ENCODE measurements around the gene WDR35.
"Not testable (repeated sequence)": the region's sequence is repeated elsewhere in the genome, so short reads cannot be mapped to it uniquely, and the experiment has no call there.

Gene WDR35

DNA sequence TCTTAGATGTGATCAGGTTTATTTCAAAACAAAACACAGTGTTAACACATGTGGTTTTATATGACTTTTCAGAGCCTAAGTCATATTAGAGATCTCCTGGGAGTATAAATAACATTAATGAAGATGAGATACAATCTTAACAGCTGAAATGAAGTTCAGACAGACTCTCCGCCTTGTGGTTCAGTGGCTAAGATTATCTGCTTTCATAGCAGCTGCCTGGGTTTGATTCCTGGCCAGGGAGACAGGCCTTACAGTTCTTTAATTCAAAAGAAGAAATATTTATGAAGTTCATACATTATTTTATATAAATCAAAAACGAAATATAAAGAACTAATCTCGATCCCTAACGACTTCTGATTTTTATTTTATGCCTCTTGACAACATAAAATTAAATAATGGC, 52.9 kb downstream of the WDR35 start:
- DNase-seq (ENCODE audit: low spot score) = no peak

DNA sequence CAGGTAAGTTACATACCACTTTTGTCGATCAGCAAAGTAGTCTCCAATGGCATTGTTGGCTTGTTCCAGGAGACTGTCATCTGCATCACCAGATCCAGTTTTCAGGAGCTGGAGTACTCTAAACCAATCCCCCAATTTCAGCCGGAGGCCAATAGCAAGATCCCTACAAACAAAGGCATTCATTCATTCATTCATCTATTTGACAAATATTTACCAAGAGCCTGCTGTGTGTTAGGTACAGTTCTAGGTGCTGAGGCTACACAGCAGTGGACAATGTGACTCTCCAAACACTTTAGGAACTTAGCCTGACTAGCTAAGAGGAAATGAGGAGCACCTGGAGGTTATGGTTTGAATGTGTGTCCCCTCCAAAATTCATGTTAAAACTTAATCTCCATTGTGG, 53.7 kb downstream of the WDR35 start:
- no peak for DNase-seq (ENCODE audit: low spot score)

DNA sequence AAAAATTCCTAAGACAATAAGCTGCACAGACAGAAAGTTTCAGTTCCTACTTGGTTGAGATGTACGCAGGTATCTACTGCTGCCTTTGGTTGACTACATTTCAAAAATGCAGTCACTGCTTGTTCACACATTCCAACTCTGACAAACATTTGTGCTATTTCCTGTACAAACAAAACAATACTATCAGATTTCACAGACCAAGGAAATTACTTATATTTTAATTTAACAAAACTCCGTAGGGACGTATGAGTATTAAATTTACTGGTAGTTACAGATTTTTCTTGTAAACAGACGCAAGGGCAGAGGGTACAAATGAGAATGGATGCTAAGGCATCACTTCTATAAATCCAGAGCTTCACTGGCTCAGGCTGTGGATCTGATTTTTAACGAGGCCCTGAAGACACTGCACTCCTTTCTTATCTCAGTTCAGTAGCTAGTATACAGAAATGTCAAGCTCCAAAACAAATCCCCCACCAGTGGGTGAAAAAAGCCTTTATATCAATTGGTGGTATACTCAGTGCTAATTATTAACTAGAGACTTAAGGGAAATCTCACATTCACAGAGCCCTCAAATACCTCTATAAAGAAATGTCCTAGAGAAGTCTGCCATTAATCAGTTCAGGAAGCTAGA, 56.4 kb downstream of the WDR35 start:
- DNase-seq (ENCODE audit: low spot score) = no peak

DNA sequence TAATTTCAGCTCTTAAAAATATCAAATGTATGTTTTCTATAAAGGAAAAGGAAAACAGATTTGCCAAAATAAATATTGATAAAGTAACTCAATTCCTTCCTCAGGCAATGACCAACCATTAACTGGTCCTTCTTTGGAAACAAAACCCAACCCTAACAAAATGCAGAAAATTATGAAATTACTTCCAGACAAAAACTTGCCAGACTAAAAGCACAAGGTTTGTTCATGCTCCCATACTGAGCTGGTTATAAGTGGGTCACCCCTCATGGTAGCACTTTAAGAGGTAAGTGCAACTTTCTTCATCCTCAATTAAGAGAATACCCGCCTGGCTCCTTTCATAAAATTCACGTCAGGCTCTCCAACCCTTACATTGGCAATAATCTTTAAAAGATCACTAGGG, 57.0 kb downstream of the WDR35 start:
- DNase-seq (ENCODE audit: low spot score) = no peak

DNA sequence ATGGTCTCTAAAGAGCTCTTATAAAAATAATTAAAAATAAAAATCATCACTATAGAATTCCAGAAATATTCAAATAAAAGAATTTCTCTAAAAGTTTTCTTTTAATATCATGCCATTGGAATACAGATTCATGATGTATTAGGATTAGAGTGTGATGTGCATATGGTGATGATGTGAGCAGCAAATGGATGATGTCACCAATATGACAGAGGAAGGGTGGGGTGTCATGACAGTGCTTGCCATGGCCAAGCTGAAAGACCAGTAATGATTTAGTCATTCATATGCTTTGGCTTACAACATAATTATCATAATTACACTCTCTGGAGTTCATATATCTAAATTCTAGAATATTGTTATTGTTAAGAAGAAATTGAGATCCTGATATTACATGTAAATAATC, 60.7 kb downstream of the WDR35 start:
- no peak for DNase-seq (ENCODE audit: low spot score)

DNA sequence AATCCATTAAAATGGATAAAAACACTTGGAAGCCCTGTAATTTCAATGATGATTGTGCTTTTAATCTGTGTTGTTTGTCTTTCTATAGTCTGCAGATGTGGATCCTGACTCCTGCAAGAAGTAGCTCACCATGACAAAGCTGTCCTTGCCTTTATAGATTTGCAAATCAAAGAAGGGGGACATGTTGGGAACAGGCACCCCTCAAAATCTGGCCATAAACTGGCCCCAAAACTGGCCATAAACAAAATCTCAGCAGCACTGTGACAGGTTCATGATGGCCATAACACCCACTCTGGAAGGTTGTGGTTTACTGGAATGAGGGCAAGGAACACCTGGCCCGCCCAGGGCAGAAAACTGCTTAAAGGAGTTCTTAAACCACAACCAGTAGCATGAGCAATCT, 62.1 kb downstream of the WDR35 start:
- DNase-seq (ENCODE audit: low spot score) = not testable (repeated sequence)

DNA sequence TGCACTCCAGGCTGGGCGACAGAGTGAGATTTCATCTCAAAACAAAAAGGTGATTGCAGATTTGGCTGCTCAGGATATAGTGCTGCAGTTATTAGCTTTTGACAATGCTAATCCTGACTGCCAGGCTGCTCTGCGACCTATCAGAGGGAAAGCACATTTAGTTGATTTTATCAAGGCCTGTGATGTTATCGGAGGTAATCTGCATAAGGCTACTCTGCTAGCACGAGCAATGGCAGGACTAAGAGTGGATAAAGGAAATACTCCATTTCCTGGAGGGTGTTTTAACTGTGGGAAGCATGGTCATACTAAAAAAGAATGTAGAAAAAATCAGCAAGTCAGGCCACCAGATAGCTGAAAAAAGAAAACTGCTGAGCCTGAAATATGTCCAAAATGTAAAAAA, 65.4 kb downstream of the WDR35 start:
- DNase-seq (ENCODE audit: low spot score) = not testable (repeated sequence)

DNA sequence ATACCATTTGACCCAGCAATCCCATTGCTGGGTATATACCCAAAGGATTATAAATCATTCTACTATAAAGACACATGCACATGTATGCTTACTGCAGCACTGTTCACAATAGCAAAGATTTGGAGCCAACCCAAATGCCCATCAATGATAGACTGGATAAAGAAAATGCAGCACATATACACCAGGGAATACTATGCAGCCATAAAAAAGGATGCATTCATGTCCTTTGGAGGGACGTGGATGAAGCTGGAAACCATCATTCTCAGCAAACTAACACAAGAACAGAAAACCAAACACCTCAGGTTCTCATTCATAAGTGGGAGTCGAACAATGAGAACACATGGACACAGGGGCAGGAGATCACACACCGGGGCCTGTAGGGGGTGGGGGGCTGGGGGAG, 67.7 kb downstream of the WDR35 start:
- not testable (repeated sequence) for DNase-seq (ENCODE audit: low spot score)

DNA sequence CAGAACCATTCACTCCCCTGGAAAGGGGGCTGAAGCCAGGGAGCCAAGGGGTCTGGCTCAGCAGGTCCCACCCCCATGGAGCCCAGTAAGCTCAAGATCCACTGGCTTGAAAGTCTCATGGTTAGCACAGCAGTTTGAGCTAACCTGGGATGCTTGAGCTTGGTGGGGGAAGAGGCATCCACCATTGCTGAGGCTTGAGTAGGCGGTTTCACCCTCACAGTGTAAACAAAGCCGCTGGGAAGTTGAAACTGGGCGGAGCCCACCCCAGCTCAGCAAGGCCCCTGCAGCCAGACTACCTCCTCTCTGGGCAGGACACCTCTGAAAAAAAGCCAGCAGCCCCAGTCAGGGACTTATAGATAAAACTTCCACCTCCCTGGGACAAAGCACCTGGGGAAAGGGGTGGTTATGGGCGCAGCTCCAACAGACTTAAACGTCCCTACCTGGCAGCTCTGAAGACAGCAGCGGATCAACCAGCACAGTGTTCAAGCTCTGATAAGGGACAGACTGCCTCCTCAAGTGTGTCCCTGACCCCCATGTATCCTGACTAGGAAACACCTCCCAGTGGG, 73.4 kb downstream of the WDR35 start:
- DNase-seq (ENCODE audit: low spot score) = no peak

DNA sequence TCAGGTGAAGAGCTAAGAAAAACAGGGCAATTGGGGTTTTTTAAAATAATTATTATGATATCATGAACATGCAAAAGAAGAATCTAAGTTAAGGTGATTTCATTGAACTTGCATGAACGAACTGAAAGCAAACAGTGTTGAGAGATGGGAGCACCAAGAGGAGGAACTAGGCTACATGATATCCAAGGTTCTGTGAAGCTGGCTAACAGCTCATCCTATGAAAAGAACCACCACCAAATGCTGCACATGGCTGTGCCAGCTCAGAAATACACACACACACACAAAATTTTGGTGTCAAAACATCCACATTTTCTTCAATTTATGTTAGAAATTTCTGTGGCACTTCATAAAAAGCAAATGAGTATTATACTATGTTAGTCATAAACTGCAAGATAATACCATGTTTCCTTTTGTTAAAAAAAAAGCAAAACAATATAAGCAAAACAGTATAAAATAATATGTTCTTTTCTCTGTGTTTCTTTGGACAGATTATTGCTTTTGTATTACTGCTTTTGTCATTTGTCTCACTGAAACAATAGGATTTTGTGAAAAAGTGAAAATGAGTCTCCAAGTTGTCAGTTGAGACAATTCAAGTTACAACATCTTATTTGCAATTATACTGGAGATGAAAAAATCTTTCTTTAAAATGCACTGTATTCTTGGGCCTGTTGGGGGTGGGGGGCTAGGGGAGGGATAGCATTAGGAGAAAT, 75.5 kb downstream of the WDR35 start:
- DNase-seq (ENCODE audit: low spot score) = no peak

DNA sequence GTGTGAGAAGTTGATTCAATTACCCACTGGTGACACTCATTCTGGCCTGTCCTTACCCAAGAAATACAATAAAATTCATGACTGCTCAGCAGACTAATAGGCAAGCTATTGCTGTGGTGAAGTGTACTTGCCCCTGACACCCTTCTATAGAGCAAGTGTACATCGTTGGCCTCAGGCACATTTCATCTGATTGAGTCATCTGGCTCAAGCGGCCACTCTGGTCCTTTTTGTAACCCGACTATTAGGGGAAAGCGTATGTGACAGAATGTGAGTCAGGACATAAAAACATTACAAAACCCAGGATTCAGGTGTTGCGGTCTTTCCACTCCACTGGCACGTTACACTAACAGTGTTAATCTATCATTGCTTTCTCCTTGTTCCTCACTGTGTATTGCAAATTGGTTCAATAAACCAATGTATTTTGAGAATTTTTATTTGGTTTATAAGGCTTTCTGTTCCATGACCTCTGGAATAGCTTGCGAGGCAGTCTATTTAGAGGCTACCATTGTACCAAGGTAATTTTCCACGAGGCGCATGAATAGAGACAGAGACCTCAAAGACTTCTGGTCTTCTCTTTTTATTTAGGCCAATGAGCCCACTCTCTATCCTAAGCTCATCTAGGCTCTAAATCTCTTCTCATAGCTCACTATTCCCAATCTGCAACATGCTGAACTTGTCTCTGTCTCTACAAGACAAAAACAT, 77.9 kb downstream of the WDR35 start:
- DNase-seq (ENCODE audit: low spot score) = peak; percentile 62

DNA sequence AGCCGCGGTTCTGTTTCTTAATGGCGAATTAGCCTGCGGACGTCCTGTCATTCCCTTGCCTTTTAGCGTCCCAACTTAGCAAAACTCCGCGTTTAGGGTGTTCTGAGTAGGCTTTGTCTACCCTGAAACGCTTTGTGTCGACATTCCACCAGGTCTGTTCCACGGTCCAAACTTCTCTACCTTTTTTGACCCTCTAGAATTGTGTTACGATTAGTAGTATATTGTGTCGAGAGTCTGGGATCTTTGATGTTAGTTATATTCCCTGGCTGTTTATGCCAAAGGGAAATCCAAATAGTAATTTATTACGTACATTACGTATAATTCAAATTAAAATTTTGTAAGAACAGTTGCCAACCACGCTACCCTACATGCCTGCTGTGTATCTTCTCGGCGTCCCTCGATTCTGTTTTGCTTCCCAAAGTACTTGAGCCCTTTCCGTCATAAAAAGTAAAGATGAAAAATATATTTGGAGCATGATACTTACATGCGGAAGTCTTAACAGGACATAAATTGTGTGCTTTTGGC, 87.6 kb downstream of the WDR35 start:
- peak; percentile 17 for DNase-seq (ENCODE audit: low spot score)

DNA sequence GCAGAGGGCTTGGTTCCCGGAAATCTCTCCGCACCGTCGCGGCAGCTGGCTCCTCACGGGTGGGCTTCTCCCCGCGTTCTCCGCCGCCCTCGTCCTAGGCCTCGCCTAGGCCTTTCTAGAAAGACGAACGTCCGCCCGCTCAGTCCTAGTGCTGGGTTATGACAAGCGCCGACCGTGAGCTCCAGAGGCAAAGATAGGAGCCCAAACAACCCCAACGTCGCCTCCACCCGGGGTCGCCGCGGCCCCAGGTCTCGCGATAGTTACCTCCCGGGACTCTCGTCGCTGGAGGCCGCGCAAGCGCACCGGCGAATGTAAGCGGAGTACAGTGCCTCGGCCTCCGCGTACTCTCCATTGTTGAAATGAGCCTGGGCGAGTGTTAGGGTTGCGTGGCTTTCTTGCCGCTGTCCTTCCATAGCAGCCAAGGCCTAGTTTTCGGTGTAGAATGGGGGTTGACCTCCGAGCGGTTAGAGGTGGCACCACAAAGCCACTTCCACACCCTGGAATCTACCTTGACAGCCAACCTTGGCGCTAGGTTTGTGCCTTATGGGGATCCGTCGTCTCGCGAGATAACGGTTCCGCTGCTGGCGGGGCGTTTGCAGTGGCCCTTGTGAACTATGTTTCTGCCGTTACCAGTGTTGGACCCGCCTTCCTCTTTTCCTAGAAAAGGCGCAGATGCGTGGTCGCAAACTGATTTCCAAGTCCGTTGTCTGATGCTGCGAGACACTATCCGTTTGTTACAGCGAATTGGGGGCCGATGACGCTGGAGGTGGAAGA, 88.3 kb downstream of the WDR35 start, which contains the start of gene TTC32:
TSS of gene TTC32 (minus strand) at position 542 of the 774 bp plus-strand sequence. CDS start at position 413, 129 bp downstream.
- DNase-seq (ENCODE audit: low spot score) = peak; percentile 92

DNA sequence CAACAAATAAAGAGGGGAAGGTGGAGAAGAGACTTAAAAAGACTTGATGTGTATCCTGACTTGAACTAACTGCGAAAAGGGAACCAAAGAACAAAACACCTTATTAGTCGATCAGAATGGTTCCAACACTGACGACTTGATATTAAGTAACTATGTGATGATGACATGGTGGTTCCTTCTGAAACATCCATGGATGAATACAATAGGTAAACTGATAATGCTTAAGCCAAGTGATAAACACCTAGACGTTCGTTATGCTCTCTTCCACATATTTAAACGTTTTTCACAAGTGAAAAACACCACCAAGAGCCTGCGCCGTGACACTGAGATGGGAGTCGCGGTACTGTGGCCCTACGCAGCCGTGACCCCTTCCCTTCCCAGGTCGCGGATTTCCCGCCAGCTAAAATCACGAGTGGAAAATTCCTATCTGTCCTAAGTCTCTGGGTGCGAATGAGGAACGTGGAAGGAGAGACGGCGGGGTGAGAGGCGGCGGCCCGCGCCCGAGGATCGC, 88.9 kb downstream of the WDR35 start:
- DNase-seq (ENCODE audit: low spot score) = peak; percentile 29

DNA sequence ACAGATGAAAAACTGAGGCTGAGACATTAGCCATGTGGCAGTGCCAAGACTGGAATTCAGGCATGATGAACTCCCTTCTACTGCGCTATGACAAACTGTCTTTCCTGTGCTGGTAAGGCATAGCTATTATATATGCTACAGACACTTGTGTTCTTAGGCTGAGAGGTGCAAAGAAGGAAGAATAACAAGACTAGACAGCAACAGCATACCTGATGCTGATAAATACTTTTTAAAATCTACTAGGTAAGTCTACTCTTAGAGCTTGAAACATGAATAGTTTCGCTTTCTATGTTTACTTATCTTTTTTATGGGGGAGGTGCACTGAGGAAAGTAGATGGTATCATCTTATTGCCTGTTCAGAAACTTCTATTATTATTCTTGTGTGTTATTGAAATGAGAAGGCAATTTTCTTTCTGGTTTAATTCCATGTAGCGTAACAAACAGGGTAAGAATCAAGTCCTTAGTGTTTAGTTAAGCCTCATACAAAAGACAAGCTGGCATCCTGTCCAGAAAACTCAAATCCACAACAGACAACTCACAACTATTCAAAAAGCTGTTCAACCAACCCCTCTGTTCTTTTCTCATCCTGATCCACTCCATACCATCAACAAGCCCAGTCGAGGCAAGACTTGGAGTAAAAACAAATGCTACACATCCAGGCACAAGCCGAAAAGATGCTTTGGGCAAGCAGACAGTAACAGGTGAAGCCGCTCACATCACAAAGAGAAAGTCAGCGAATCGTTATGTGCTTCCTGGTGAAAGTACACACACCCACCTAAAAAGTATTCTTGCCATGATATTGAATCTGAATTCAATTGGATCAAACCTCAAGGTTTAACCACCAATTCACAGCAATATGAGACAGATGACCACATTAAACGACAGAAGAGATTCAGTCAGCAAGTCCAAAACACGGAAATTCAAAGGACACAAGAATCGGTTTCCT, 89.6 kb downstream of the WDR35 start:
- peak; percentile 40 for DNase-seq (ENCODE audit: low spot score)

DNA sequence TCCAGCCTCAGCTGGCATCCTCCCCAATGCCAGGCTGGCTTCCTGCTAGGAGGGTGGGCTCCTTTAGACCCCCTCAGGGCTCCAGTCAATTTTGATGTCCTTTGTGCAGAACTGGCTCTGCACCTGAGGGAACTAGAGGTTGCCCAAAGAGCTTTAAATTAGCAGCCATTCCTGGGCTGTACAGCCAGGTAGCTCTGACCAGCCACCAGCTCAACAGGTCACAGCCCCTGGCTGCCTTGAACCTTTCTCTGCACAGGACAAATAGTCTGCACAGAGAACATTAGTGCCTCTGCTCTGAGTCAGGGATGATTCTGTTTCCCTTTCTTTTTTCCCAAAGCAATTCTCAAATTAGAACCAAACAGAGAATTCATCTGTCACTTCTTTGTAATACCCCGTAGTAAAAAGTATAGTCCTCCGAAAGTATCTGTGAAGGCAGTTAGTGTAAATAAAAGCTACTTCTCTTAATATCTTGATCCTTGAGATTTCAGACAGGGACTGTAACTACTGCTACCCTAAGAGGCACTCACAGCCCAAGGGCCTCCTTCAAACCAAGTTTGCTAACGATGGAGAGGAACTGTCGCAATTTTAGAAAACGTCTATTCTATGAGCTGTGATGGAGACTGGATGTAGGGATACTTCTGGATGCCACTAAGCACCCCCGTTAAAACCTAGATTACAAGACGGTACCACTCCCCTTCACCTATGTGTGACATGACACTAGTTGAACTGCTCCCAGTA, 91.1 kb downstream of the WDR35 start:
- DNase-seq (ENCODE audit: low spot score) = no peak

DNA sequence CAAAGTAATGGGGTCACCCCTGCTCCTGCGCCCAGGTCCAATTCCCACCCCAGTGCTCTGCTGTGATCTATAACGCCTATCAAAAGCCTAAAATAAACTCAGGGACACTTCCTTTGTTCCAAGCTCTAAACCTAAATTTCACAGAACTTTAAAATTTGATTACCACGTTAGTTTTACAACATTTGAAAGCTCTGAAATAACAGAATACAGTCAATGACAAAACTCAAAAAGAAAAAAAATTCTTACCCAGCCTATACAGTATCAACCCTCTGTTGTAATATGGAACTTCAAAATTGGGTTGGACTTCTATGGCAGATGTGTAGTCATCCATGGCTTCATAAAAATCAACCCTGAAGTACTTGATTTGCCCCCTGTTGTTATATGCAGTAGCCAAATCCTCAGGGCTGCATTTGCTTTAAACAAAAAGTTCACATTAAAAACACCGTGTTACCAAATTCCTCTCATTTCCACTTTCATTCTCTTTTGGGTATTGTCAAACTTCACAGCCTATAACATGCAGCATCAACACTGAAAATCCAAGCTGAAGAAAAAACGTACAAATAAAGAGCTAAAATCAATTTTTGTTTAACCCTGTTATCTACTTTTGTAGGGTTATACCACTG, 92.2 kb downstream of the WDR35 start:
- no peak for DNase-seq (ENCODE audit: low spot score)

DNA sequence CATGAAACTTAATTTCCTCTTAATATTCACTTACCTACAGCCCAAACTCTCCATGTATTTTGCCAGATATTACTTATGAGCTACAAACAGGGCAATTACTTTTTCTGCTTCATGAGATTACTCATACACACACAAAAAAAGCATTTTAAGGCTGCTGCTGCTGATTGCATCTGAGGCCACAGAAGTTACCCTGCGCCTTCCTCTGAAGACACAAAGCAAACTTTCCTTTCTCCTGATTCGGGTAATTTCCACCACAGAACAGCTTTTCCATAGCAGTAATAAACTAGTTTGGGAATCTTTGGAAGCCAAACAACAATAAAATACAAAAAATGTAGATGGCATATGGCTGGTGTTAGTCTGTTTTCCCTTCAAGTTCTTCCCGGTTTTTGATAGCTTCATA, 94.4 kb downstream of the WDR35 start:
- DNase-seq (ENCODE audit: low spot score) = no peak

DNA sequence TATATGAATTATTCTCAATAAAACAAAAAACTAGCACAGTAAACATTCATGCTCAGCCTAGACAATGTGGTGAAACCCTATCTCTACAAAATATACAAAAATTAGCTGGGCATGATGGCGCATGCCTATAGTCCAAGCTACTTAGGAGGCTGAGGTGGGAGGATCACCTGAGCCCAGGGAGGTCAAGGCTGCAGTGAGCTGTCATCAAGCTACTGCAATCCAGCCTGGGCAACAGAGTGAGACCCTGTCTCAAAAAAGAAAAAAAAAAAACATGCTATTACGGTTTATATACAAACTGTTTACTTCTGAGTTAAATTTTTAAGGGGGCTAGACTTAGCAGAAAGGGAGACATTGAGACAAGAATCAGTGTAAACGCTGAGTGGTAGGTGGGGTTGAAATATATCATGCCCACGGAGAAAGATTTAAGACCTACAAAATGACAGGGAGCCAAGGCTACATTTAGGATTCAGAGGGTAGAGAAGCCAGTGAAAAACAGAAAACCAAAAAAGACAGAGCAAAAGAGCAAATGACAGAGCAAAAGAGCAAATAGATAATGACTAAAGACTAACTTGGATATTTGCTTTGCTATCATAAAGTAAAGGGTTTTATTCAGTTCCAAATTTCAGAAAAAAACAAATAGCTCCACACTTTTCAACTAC, 95.6 kb downstream of the WDR35 start:
- no peak for DNase-seq (ENCODE audit: low spot score)

Measured in SW480 (cell line).